ENCODE data around the gene CD200R1.
"Not testable (repeated sequence)": the region's sequence is repeated elsewhere in the genome, so short reads cannot be mapped to it uniquely, and the experiment has no call there.

The CD200R1 gene

GRCh38 chr3:112973325-112974177 lies 1.4 kb downstream of the CD200R1 start:
- no peak for DNase-seq

- DNase-seq = no peak
Measured at GRCh38 chr3:112972158-112972557, 2.7 kb downstream of the CD200R1 start.

- no peak for DNase-seq
Measured at GRCh38 chr3:112967828-112968227, 7.1 kb downstream of the CD200R1 start.

GRCh38 chr3:112967425-112967824 lies 7.5 kb downstream of the CD200R1 start:
- DNase-seq = no peak

- DNase-seq = no peak
Measured at GRCh38 chr3:112966633-112967032, 8.3 kb downstream of the CD200R1 start.

- DNase-seq = no peak
Measured at GRCh38 chr3:112965656-112966055, 9.2 kb downstream of the CD200R1 start.

- DNase-seq = no peak
Measured at GRCh38 chr3:112963683-112964082, 11.2 kb downstream of the CD200R1 start.

GRCh38 chr3:112958811-112959560 lies 15.9 kb downstream of the CD200R1 start:
- DNase-seq = no peak

- no peak for DNase-seq
Measured at GRCh38 chr3:112956351-112956750, 18.6 kb downstream of the CD200R1 start.

- DNase-seq = no peak
Measured at GRCh38 chr3:112948346-112948838, 26.5 kb downstream of the CD200R1 start.

- DNase-seq = no peak
Measured at GRCh38 chr3:112931736-112932521, 43.0 kb downstream of the CD200R1 start.

- no peak for DNase-seq
Measured at GRCh38 chr3:112930771-112931170, 44.1 kb downstream of the CD200R1 start.

- DNase-seq = no peak
Measured at GRCh38 chr3:112925969-112926368, 48.9 kb downstream of the CD200R1 start.

GRCh38 chr3:112925560-112925959 lies 49.3 kb downstream of the CD200R1 start:
- no peak for DNase-seq

- DNase-seq = not testable (repeated sequence)
Measured at GRCh38 chr3:112919541-112919940, 55.4 kb downstream of the CD200R1 start.

- no peak for DNase-seq
Measured at GRCh38 chr3:112908252-112908651, 66.7 kb downstream of the CD200R1 start.

GRCh38 chr3:112904786-112905185 lies 70.1 kb downstream of the CD200R1 start:
- no peak for DNase-seq

- DNase-seq = no peak
Measured at GRCh38 chr3:112900113-112900512, 74.8 kb downstream of the CD200R1 start.

- DNase-seq = no peak
Measured at GRCh38 chr3:112897791-112898190, 77.1 kb downstream of the CD200R1 start.

GRCh38 chr3:112894258-112894657 lies 80.6 kb downstream of the CD200R1 start:
- DNase-seq = no peak

- DNase-seq = no peak
Measured at GRCh38 chr3:112889357-112889756, 85.5 kb downstream of the CD200R1 start.

- no peak for DNase-seq
Measured at GRCh38 chr3:112888381-112889085, 86.4 kb downstream of the CD200R1 start.

Data from KG1 (cell line).